OCI-LY3 (cell line): Measurements from ENCODE around the gene MSN.

ENCODE experiments used
- CTCF ChIP-seq: fragments of 200-600, 300-600 bp; sonication (generic); IDR thresholded peaks from 2 replicates; pipeline ENCODE4 v1.5.1; 2014; ENCODE audit warnings: antibody characterized with exemption, low read length, low read depth
- EZH2phosphoT487 ChIP-seq: fragments of 200-600 bp; shearing (Covaris generic); IDR thresholded peaks from 2 replicates; pipeline ENCODE4 v1.6.1; 2018; ENCODE audit warnings: antibody characterized with exemption, mixed run types, low read depth

GRCh38 chrX:65667157-65667502 lies 324 bp upstream of the MSN start:
- no peak for TF ChIP-seq CTCF
- no peak for TF ChIP-seq EZH2phosphoT487
